ENCODE data around the gene QSOX1.
A peak's percentile ranks its signal among the peaks of the same experiment; 100 is the strongest.

The QSOX1 gene

GRCh38 chr1:180170546-180171151 is 16.0 kb downstream of the QSOX1 start:
- no peak for DNase-seq

- DNase-seq = no peak
Measured at GRCh38 chr1:180171691-180172090, 17.0 kb downstream of the QSOX1 start.

- no peak for DNase-seq
Measured at GRCh38 chr1:180173451-180173850, 18.8 kb downstream of the QSOX1 start.

- DNase-seq = no peak
Measured at GRCh38 chr1:180173952-180174351, 19.3 kb downstream of the QSOX1 start.

GRCh38 chr1:180175291-180175690 is 20.6 kb downstream of the QSOX1 start:
- no peak for DNase-seq

- DNase-seq = no peak
Measured at GRCh38 chr1:180175806-180176205, 21.1 kb downstream of the QSOX1 start.

GRCh38 chr1:180176965-180177364 is 22.3 kb downstream of the QSOX1 start:
- DNase-seq = no peak

- no peak for DNase-seq
Measured at GRCh38 chr1:180177931-180178330, 23.3 kb downstream of the QSOX1 start.

GRCh38 chr1:180178511-180179161 is 24.0 kb downstream of the QSOX1 start:
- DNase-seq = peak; percentile 65

GRCh38 chr1:180179162-180179957 is 24.7 kb downstream of the QSOX1 start:
- DNase-seq = no peak

- peak; percentile 25 for DNase-seq
Measured at GRCh38 chr1:180181048-180181447, 26.4 kb downstream of the QSOX1 start.

GRCh38 chr1:180181996-180182642 is 27.4 kb downstream of the QSOX1 start:
- no peak for DNase-seq

- no peak for DNase-seq
Measured at GRCh38 chr1:180182643-180183311, 28.1 kb downstream of the QSOX1 start.

- no peak for DNase-seq
Measured at GRCh38 chr1:180183426-180183825, 28.8 kb downstream of the QSOX1 start.

- no peak for DNase-seq
Measured at GRCh38 chr1:180184041-180184440, 29.4 kb downstream of the QSOX1 start.

- DNase-seq = no peak
Measured at GRCh38 chr1:180185281-180185680, 30.6 kb downstream of the QSOX1 start.

GRCh38 chr1:180185971-180186645 is 31.4 kb downstream of the QSOX1 start:
- DNase-seq = no peak

GRCh38 chr1:180186831-180187230 is 32.2 kb downstream of the QSOX1 start:
- no peak for DNase-seq

- DNase-seq = no peak
Measured at GRCh38 chr1:180187626-180188025, 33.0 kb downstream of the QSOX1 start.

- peak; percentile 30 for DNase-seq
Measured at GRCh38 chr1:180188091-180188506, 33.4 kb downstream of the QSOX1 start.

GRCh38 chr1:180188684-180189175 is 34.1 kb downstream of the QSOX1 start:
- no peak for DNase-seq

- no peak for DNase-seq
Measured at GRCh38 chr1:180190091-180190490, 35.4 kb downstream of the QSOX1 start.

Measured in activated CD4-positive, alpha-beta T cell treated with anti-CD3 and anti-CD28 coated beads, Interleukin-10, Interleukin-2, amounts not matched to agents 100 ng/mL and 50 ng/mL, durations not matched to agents 16 hours and 8 hours (primary cell).